HG03439 (cell line): ENCODE data around the gene MT1HL1.

Experiments used
- ATAC-seq: cut with Tn5 transposase; IDR thresholded peaks from one replicate; pipeline ENCODE4 v1.9.1; 2021; ENCODE audit warnings: mild to moderate bottlenecking, moderate library complexity; ENCODE audit not compliant: unreplicated experiment

Gene MT1HL1

DNA sequence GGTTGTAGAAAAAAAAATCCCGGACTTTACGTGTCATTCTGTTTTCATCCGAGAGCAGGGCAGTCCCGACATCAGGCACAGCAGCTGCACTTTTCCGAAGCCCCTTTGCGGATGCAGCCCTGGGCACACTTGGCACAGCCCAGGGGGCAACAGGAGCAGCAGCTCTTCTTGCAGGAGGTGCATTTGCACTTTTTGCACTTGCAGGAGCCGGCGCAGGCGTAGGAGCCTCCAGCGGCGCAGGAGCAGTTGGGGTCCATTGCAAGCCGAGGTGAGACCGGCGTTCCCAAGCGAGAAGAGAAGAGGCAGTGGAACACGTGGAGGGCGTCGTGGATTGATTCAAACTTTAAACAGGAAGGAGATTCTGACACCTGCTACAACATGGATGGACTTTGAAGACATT lies at the start of gene MT1HL1:
TSS of gene MT1HL1 (minus strand) at position 326 of the 400 bp plus-strand sequence. CDS start at position 257, 69 bp downstream.
- no peak for ATAC-seq

DNA sequence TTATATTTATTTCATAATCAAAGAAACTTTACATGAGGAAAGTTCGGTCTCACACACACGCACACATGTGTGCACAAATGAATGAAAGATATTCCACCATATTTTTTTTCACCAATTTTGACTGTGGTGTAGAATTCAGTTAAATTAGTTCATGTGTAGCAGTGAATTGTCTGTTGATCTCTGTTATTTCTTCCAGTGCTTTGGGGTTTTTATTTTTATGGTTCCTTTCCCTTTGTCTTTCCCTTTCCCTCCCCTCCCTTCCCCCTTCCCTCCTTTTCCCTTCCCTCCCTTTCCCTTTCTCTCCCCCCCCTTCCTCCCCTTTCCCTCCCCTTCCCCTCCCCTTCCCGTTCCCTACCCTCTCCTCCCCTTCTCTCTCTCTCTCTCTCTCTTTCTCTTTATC lies 46.7 kb upstream of the MT1HL1 start:
- ATAC-seq, result no peak

DNA sequence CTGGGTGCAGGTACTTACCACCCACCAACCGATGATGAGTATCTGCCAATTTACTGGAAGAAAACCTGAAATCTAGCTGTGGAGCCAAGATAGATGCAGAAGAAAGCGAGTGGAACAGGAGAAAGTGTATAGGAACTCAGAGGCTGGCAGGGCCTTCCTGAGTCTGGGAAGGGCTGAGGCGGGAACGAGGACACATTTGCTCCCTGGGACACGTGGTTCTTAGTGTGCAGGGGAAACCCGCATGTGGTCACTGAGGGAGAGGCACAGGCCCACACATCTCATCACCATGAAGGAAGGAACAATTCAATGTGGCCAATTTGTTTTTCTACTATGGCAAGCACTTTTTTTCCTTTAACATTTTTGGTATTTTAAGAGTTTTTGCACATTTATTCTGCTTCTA lies 45.9 kb upstream of the MT1HL1 start:
- no peak for ATAC-seq

DNA sequence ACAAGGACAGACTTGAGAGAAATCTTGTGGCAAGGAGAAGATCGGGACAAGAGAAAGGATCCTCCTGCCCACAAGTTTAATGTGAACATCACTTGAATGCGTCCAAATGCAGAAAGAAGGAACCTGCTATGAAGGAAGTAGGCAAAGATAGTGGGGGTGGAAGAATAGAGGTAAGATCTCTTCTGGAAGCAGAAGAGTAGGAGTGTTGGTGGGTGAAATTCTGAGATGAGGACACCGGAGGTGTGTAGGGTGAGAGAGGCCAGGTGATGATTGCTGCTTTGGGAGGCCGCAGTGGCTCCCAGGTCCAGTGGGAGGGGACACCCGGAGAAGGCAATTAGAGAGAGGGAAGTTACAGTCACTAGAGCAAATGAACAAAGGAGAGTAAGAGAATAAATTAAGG lies 44.6 kb upstream of the MT1HL1 start:
- no peak for ATAC-seq

DNA sequence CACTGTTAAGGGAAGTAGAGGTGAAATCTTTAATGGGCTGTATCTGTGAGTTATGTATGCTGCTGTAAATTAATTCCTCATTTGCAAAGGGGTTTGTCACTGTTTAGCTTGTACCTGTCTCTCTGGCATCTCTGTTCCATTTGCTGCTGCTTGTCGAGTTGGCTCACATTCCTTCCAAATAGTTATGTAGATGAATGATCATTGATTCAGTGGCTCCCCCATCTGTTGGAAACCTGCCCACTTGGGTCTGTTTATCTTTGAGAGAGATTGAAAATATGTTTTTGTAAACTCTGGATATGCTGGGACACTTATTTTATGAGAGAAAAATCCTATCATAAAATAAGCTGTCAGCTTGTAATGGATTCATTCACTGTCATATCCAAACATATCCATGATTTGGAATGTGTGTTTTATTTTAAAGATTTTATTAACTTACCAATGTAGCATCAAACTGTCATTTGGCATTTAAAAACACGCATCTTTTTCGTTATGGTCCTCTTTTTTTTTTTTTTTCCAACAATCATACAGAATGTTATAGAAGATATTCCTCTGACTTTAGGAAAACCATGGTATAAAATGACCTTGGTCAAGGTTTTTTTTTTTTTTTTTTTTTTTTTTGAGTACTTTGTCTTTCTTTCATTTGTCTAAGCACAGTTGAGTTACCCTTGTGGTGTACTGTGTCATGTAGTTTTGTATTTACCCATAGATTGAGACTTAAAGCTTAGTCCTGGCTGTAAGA lies 41.2 kb upstream of the MT1HL1 start:
- ATAC-seq, result no peak

DNA sequence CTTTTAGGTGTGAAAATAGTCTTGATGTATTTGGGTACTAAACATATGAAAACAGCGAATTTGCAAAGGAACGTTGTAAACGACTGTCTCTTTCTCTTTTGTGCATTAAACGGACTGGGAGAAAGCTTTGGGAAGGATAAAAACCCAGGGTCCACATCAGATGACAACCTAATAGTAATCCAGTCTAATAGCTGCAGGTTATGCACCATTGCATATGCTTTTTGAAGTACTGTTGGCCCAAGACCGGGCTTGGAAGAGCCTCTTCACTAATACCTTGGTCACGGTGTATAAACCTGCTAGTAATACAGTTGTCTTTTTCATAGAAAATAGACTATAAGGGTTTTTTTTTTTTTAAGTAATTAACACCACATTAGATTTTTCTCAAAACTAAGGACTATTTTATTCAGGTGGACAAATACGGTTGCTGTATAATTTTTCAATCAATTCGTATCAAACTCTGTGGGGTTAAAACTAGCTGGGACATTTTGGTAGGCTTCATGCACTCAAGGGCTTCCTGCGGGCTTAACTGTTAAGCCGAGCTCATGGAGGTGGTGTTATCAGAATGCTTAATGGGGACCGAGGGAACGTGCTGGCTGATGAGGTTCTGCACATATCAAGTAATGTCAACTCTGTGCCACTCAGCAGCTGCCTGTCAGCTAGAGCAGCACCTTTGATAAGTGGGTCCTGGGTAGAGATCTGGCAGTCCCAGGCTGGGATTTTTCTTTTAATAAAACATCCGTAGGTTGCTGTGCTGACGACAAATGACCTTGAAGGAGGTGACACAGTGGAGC lies 39.8 kb upstream of the MT1HL1 start:
- no peak for ATAC-seq

DNA sequence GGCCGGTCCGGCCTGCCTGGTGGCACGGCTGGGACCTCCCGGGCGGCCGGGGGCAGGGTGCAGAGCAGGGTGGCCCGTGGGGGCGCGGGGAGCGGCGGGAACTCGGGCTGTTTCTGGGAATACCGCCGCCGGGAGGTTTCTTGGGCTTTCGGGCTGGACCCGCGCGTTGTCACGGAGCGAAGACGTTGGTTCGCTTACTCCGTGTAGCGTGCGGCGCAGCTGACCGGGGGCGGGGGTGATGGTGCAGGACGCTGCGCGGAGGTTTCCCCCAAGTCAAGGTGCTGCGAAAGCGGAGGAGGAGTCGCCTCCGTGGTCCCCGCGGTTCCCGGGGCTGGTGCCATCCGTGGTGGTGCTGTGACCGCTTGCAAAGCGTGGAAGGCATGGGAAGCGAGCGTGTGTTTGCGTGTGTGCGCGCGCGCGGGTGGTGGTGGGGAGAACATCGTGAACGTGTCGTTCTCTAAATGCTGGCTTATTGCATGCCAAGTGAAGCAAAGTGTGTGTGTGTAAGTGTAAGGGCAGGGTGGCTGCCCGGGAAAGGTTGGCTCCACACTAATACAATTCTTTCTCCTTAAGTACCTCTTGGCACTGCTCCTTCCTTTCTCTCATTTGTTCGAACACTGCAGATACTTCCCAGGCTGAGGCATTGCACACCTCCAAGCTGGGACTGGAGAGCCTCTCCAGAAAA lies 38.8 kb upstream of the MT1HL1 start:
- no peak for ATAC-seq

DNA sequence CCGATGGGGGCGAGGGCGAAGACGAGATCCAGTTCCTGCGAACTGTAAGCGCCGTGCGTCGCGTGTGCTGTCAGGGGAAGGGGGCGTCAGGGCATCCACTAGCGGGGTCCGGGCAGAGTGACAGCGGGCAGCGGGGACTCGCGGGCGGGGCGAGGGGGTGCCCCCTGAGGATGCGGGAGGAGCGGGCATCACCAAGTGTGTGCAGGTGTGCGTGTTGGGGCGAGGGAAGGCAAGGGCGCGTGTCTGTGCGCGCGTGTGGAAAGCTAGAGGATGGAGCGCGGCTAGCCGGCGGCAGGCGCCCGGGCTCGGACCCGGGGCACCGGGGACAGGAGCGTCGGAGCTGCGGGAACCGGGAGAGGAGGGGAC lies 38.3 kb upstream of the MT1HL1 start:
- no peak for ATAC-seq

DNA sequence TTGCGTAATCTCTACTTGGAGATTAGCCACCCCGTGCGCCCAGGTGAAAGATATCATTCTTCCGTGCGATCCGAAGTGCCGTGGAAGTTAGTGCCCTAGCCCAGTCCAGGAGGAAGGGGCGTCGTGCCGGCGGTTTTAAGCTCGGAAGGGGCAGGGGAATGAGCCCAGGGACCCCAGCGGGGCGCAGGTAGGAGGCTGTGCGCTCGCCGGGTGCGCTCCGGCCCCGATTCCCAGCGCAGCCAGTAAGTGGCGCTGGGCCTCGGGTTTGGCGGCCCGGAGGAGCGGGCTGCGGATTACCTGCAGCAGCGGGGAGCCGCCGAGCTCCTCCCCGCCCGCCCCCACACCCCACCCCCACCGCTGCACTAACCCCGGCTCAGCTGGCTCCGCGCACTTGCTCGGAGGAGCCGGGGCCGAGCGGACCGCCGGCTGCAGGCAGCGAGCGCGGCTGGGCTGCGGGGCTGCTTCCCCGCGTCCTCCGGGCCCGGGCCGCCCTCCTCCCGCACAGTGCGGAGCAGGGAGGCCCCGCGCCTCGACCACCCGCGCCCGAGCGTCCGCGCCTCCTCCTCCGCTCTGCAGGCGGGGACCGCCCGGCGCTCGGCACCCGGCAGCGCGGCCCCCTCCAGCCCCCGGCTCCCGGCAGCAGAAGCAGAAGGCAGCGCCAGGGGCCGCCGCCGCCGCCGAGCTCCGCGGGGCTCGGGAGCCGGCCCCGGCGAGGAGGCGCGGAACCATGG lies 37.7 kb upstream of the MT1HL1 start, which contains the start of gene RYR2:
TSS of gene RYR2 (plus strand) at position 390 of the 731 bp plus-strand sequence. CDS start at position 728, 338 bp downstream.
- no peak for ATAC-seq

DNA sequence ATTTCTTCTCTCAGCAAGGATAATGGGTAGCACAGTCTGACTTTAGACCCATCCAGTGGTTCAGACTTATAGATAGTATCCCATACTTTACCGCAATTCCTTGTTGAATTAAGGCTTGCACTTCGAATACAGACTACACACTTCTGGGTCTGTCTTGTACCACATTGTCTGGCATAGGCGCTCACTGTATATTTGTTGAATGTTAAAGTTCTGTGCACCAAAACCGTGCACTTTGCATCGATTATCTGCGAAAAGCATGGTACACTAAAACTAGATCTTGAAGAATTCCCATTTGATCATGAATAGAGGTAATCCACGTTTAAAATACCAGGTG lies 37.2 kb upstream of the MT1HL1 start:
- ATAC-seq, result no peak

DNA sequence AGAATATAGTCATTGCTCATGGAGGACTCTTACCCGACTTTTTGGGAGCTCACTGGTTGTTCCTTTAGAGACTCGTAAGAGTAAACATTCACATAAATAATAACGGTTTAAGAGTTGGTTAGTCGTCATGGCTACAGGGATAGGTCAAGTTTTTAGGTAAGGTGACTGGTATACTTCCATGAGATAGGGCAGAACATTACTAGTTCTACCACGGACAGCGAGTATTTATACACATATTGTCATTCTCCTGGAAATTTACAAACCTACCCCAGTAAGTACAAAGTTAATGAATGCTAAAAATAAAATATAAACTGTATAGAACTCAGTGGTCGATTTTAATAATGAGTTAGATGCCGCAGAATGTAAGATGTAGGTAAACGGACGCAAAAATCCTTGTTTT lies 36.6 kb upstream of the MT1HL1 start:
- ATAC-seq, result no peak

DNA sequence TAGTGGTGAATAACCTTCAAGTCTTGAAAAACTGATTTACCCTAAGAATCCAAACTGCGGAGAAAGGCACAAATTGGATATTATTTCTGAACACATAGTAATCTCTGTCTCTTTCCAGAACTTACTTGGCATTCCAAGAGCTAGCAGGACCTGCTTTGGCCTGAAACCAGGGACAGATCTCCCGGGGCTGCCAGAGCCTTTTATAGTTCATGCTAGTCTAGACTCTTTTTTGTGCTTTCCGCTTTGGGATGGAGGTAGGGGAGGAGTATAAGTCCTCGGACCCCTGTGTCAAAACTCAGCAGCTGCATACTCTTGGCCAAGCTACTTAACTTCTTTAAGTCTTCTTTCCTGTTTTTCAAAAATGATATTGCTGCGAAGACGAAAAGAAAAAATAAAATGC lies 34.0 kb upstream of the MT1HL1 start:
- no peak for ATAC-seq

DNA sequence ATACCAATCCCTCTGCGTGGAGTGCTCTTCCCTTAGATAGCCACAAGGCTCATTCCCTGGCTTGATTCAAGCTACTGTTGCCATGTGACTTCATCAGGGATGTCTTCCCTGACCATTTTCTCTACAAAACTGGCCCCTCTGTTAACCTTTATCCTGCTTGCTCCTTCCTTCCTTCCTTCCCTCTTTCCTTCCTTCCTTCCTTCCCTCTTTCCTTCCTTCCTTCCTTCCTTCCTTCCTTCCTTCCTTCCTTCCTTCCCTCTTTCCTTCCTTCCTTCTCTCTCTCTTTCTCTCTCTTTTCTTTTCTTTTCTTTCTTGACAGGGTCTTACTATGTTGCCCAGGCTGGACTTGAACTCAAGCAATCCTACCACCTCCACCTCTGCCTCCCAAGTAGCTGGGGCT lies 31.5 kb upstream of the MT1HL1 start:
- ATAC-seq, result no peak

DNA sequence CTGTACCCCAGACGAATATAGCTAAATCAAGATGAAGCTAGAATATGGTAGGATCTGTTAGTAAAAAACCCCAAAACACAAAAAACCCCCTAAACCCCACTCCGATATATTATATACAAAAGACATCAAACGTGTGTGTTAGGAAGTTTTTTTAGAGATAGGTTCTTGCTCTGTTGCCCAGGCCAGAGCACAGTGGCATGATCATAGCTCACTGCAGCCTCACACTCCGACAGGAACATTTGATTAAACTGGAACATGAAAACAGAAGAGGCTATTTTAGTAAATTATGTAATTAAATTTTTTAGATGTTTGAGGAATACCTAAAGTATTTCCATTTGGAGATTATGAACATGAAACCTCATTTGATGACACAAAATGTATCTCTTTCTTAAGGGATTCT lies 29.6 kb upstream of the MT1HL1 start:
- no peak for ATAC-seq

DNA sequence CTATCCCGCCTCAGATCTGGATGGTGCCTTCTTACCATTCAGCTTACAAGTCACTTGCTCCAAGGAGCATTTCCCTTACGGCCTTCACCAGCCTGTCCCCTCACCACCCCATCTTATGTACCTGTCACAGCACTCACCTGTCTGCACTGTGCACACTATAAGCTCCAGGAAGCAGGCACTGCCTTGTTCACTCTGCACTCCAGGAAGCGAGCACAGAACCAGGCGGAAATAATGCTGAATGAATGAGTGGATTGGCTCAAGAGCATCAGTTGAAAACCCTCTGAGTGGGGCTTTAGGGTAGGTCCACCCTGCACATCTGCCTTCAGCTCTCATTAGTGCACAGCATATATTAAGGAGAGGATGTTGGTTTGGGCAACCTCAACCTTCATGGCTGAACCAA lies 28.8 kb upstream of the MT1HL1 start:
- no peak for ATAC-seq

DNA sequence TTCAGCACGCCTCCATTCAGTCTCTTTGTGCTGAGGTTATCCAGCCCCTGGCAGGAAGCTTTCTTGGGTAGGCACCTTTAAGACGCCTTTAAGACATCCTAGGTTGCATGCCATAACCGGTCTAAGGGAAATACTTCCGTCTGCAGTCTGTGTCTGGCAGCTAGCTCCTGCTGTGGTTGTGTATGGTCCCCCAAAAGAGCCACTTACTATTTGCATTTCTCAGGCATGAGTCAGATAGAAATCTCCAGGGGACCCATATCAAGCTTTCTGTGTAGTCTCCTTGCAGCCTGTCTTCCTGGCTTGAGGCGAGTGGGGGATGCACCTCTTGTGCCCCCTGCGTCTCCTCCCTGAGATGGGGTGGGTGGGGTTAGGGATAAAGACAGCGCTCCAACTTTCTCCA lies 27.8 kb upstream of the MT1HL1 start:
- peak; percentile 75 for ATAC-seq

DNA sequence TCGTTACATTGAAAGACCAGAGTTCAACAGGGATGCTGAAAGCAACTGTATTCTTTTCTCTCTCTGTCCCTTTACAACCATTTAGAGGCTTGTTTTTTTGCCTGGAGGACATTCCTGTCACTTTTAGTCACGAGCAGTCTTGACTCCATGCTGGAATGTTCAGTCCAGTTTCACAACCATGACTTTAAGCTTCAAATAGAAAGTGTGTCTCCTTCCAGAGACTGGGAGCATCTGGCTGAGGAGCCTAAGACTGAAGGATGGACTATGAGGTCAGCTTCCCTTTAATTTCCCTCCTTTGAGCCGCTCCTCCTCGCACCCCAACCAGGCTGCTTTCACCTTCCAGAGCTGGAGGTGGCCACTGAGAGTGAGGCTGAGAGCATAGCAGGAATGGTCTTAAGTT lies 27.2 kb upstream of the MT1HL1 start:
- ATAC-seq, result no peak

DNA sequence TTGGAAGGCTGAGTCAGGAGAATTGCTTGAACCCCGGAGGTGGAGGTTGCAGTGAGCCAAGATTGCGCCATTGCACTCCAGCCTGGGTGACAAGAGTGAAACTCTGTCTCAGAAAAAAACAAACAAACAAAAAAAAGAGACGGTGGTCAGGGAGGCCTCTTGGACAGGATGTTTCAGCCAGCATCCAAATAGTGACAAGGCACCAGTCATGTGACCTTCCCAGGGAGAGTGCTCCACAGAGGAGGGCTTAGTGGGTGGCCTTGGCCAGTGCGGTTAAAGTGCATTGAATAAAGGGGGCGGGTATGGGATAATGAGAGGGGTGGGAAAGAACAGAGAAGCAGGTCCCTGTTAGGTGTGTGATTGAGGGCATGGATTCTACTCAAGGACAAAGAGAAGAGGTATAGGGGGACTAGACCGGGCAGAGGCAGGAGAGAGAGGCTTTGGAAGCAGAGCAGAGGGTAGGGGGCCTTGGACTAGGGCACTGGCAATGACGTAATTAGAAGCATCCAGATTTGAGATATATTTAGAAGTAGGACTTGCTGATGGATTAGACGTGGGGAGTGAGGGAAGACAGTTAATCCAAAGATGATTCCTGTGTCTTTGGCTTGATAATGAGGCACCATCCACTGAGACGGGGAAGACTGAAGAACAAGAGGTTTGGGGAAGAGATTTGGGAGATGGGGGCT lies 25.8 kb upstream of the MT1HL1 start:
- ATAC-seq, result no peak

DNA sequence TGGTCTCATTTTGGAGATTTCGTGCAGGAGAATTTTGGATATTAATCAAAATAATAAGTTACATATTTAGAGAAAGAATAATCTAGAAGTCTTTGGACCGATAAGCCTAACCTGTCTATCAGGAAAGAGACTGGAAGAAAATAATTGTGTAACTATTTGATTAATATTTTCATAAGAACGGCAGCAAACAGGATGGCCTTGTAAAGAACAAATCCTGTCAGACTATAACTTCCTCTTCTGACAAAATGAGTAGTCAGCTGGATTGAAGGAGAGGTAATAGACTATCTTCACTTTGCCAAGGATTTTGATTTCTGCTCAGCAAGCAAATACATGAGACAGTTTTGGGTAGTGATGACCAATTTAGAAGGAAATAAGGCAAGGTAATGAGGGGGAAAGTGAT lies 25.0 kb upstream of the MT1HL1 start:
- no peak for ATAC-seq

DNA sequence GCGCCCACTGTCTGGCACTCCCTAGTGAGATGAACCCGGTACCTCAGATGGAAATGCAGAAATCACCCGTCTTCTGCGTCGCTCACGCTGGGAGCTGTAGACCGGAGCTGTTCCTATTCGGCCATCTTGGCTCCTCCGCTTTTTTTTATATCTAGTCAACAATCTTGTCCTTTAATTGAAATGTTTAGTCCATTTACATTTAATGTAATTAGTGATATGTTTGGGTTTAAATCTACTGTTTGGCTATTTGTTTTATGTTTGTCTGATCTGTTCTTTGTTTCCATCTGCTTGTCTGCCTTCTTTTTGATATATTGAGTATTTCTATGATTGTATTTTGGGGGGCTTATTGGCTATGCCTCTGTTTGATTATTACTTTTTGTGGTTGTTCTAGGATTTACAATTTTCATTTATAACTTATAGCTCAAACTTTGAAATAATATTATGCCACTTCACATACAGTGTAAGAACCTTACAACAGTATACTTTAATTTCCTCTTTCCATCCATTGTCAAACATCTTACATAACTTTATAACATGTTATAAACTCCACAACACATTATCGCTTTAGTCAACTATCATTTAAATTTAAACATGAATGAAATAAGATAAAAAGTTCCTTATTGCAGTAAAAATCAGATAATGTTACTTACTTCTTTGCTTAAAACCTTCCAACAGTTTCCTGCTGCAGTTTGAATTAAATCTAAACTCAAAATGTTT lies 21.3 kb upstream of the MT1HL1 start:
- ATAC-seq, result no peak
